ENCODE results near the gene KIF5B.
A peak's percentile ranks its signal among the peaks of the same experiment; 100 is the strongest.

Gene KIF5B

DNA sequence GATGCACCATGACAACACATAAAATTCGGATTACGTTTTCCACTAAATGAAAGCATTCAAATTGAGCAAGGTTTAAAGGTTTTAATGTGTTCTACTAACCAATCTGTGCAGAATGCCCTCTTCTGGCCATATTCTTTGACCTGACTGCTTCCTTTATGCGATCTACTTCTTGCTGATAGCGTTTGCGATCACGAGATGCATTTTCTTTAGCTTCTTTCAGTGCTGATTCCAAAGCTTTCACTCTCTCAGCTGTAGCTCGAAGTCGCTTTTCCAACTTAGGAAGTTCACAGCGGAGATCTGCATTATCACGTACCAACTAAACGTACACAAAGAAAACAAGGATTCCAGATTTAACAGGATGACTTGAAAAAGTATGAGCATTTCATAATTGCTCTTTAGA is 39.2 kb downstream of the KIF5B start:
- DNase-seq (ENCODE audit: low read depth): no peak
- peak; percentile 33; the same call in 1 of the 2 replicates for TF ChIP-seq CTCF (conservative IDR thresholded peaks at IDR 0.05; ENCODE audit: low read length)
- no peak overlapping the region for H3K4me3 ChIP-seq (ENCODE audit: low read length)

DNA sequence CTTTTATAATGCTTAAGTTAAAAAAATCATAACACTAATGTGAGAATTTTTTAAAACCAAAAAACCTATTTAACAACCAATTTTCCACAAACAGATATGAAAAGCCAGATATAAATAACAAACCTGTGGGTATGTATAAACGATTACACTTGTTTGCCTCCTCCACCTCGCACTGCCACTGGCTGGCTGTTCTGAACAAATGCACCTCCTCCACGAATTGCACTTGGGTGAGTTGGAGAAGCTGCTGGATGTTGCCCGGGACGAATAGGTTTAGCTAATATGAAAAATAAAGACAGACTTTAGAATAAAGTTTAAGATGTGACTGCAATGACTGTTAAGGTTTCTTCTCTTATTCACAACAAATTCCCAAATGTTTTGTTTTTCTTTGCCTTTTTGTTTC is 40.8 kb downstream of the KIF5B start:
- no peak for DNase-seq (ENCODE audit: low read depth)
- no peak for TF ChIP-seq CTCF (conservative IDR thresholded peaks at IDR 0.05; ENCODE audit: low read length)
- H3K4me3 ChIP-seq (ENCODE audit: low read length): no peak overlapping the region

DNA sequence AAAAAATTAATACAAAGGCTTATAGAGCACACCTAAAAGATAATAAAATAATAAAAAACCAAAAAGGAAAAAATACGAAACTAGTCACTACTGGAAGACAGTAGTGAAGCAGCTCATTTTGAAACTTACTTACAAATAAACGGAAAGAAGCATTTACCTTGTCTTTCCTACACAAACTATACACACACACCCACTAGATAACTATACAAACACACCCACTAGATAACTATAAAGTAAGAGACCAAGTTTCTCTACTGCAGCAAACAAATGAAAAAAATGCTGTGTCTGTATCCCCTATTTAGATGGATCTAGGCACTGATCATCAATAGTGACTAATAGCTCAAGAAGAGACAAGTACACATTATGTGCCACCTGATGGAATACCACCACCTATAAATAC is 49.2 kb downstream of the KIF5B start:
- no peak for TF ChIP-seq CTCF (conservative IDR thresholded peaks at IDR 0.05; ENCODE audit: low read length)
- no peak overlapping the region for H3K4me3 ChIP-seq (ENCODE audit: low read length)
- no peak for DNase-seq (ENCODE audit: low read depth)

- H3K4me3 ChIP-seq (ENCODE audit: low read length): no peak overlapping the region
- TF ChIP-seq CTCF (conservative IDR thresholded peaks at IDR 0.05; ENCODE audit: low read length): peak; percentile 77
- peak; percentile 43 for DNase-seq (ENCODE audit: low read depth)
Measured at GRCh38 chr10:32005050-32005449, 51.2 kb downstream of the KIF5B start.

GRCh38 chr10:32004161-32004591 is 52.0 kb downstream of the KIF5B start:
- TF ChIP-seq CTCF (conservative IDR thresholded peaks at IDR 0.05; ENCODE audit: low read length): no peak
- no peak for DNase-seq (ENCODE audit: low read depth)
- H3K4me3 ChIP-seq (ENCODE audit: low read length): no peak overlapping the region

GRCh38 chr10:32002531-32002930 is 53.7 kb downstream of the KIF5B start:
- DNase-seq (ENCODE audit: low read depth): no peak
- TF ChIP-seq CTCF (conservative IDR thresholded peaks at IDR 0.05; ENCODE audit: low read length): no peak
- no peak overlapping the region for H3K4me3 ChIP-seq (ENCODE audit: low read length)

DNA sequence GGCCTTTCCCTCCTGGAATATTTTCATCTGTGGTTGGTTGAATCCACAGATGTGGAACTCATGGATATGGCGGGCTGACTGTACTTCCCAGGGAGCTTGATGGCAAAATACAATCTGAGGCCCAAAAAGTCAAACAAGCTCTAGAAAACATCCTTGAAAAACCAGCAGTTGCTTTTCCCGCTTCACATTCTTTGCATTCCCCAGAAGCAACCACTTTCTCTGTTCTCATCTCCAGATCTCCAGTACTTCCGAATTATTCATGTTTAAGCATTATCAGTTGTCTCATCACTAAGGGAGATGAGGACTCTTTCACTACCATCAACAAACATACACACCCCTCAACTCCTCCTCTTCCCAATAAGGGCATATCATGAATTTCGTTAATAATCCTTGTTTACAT is 55.3 kb downstream of the KIF5B start:
- H3K4me3 ChIP-seq (ENCODE audit: low read length): no peak overlapping the region
- peak; percentile 80 for DNase-seq (ENCODE audit: low read depth)
- no peak for TF ChIP-seq CTCF (conservative IDR thresholded peaks at IDR 0.05; ENCODE audit: low read length)
